K562 (cell line): Measurements from ENCODE around the gene TAF8. TPM values are rescaled to one million over a fixed set of nuclear protein-coding genes. Genes with fewer than 3 reads are reported as not detected.
A peak's percentile ranks its signal among the peaks of the same experiment; 100 is the strongest.

Source experiments
- ATAC-seq: fragments of 200-7000 bp; cut with Tn5 transposase; 3 replicates; pipeline ENCODE4 v1.9.1; 2020; ENCODE audit warnings: moderate library complexity
- BruUV-seq: library from RNA; stranded (reverse); fragments of 400-500 nt; replicated peaks from 2 replicates; lab custom pipeline; 2021; lab: Mats Ljungman, UMichigan
- CTCF ChIA-PET: fragments of 300-600 bp; formaldehyde crosslinking; extraction: SDS; loops from one replicate; lab custom pipeline; 2021; ENCODE audit warnings: low intra/inter-chr PET ratio; lab: Yijun Ruan, JAX
- POLR2A ChIA-PET: fragments of 300-600, 350-650 bp; sonication (Branson Sonifier 250); formaldehyde crosslinking; extraction: SDS; loops from one replicate; lab custom pipeline; 2021; ENCODE audit warnings: antibody characterized with exemption, inconsistent platforms; lab: Yijun Ruan, JAX
- DNase-seq, 4 experiments: peaks; one replicate each; pipeline versions ENCODE4 v3.0.0 to v3.0.0-alpha.2; 2011 to 2018; ENCODE audit warnings: low spot score in 3 of 4, mixed read lengths in 3 of 4; ENCODE audit errors: extremely low read depth in 1 of 4
- FAIRE-seq: peaks from 2 replicates; lab custom pipeline; 2011; peaks lifted over from hg19 to GRCh38; lab: Jason Lieb, UNC
- H2AFZ ChIP-seq: 2 replicates; pipeline ENCODE4 v1.6.0; 2011; ENCODE audit warnings: low read depth, low read length, control low read depth, inconsistent platforms
- H3K27ac ChIP-seq: fragments of 200-600 bp; 3 replicates; pipeline ENCODE4 v1.8.0; 2011; ENCODE audit warnings: low read depth, mild to moderate bottlenecking, control low read depth, inconsistent platforms, low read length, moderate library complexity, mixed read lengths; ENCODE audit errors: extremely low read depth
- H3K27me3 ChIP-seq, 2 experiments: fragments of 300-600 bp in 1 of 2; 2 replicates in 1 of 2; 3 replicates in 1 of 2; pipeline versions ENCODE4 v1.6.0 to v1.8.0; 2011; ENCODE audit warnings: inconsistent platforms in 2 of 2, low read length in 2 of 2, mild to moderate bottlenecking in 1 of 2, mixed read lengths in 1 of 2, moderate library complexity in 1 of 2; ENCODE audit not compliant: control insufficient read depth in 2 of 2, insufficient read depth in 2 of 2
- H3K36me3 ChIP-seq: fragments of 300-600 bp; 3 replicates; pipeline ENCODE4 v1.8.0; 2011; ENCODE audit warnings: mild to moderate bottlenecking, low read length, inconsistent platforms; ENCODE audit not compliant: control insufficient read depth, insufficient read depth
- H3K4me1 ChIP-seq, 2 experiments: fragments of 200-600 bp in 1 of 2; replicated peaks in 1 of 2; 2 replicates in 1 of 2; 3 replicates in 1 of 2; pipeline versions ENCODE4 v1.5.1 to v1.8.0; 2011; ENCODE audit warnings: inconsistent platforms in 2 of 2, low read length in 2 of 2, mild to moderate bottlenecking in 1 of 2, mixed read lengths in 1 of 2, moderate library complexity in 1 of 2; ENCODE audit not compliant: control insufficient read depth in 2 of 2, insufficient read depth in 2 of 2
- H3K4me2 ChIP-seq: 2 replicates; pipeline ENCODE4 v1.6.1; 2011; ENCODE audit warnings: low read length, control low read depth, inconsistent platforms, mixed read lengths; ENCODE audit not compliant: insufficient read depth
- H3K4me3 ChIP-seq: fragments of 200-600 bp; sonication (generic), shearing (Covaris generic); 2 replicates; pipeline ENCODE4 v1.5.1; 2016; ENCODE audit warnings: control low read depth, inconsistent platforms
- H3K79me2 ChIP-seq: fragments of 200-600 bp; 3 replicates; pipeline ENCODE4 v1.8.0; 2011; ENCODE audit warnings: low read length, inconsistent platforms; ENCODE audit not compliant: control insufficient read depth, insufficient read depth
- H3K9ac ChIP-seq, 2 experiments: 2 replicates each; pipeline versions ENCODE4 v1.6.0 to v1.6.1; 2011; ENCODE audit warnings: low read depth in 2 of 2, low read length in 2 of 2, control low read depth in 1 of 2, inconsistent platforms in 1 of 2, mild to moderate bottlenecking in 1 of 2, mixed read lengths in 1 of 2; ENCODE audit not compliant: insufficient read depth in 1 of 2
- H3K9me1 ChIP-seq: one replicate; pipeline ENCODE4 v1.6.0; 2011; ENCODE audit warnings: inconsistent platforms, mild to moderate bottlenecking, low read length, moderate library complexity; ENCODE audit not compliant: control insufficient read depth, insufficient read depth
- H3K9me3 ChIP-seq: replicated peaks from 2 replicates; pipeline ENCODE4 v1.5.1; 2011; ENCODE audit warnings: low read depth, low read length, inconsistent platforms; ENCODE audit not compliant: control insufficient read depth, insufficient read depth
- H4K20me1 ChIP-seq: replicated peaks from 2 replicates; pipeline ENCODE4 v1.6.1; 2011; ENCODE audit warnings: low read length, inconsistent platforms, mixed read lengths; ENCODE audit not compliant: control insufficient read depth, insufficient read depth
- CBFB ChIP-seq: sonication (generic); formaldehyde crosslinking; IDR thresholded peaks from 2 replicates; pipeline ENCODE4 v1.4.0; 2020; ENCODE audit warnings: mild to moderate bottlenecking, missing genetic modification reagents
- NFIX ChIP-seq: fragments of 250-450 bp; sonication (Bioruptor Pico); IDR thresholded peaks from 2 replicates; pipeline ENCODE4 v1.4.0; 2020; ENCODE audit warnings: low read depth, mild to moderate bottlenecking, moderate library complexity
- NRF1 ChIP-seq, 2 experiments: fragments of 450-650 bp; IDR thresholded peaks in 1 of 2; conservative IDR thresholded peaks in 1 of 2; 2 replicates each; pipeline ENCODE4 v1.6.1; 2014; ENCODE audit warnings: mild to moderate bottlenecking in 2 of 2
- RBM17 ChIP-seq: fragments of 200-400 bp; formaldehyde crosslinking; IDR thresholded peaks from 2 replicates; pipeline ENCODE4 v1.6.1; 2017; ENCODE audit warnings: low read depth, mild to moderate bottlenecking, low read length, borderline replicate concordance
- SPI1 ChIP-seq: IDR thresholded peaks from 2 replicates; pipeline ENCODE4 v1.6.1; 2011; ENCODE audit warnings: low read depth, low read length, control low read depth, borderline replicate concordance
- ZNF134 ChIP-seq: fragments of 250-450 bp; sonication (Bioruptor Pico); conservative IDR thresholded peaks from 2 replicates; pipeline ENCODE4 v1.4.0; 2020
- ZNF384 ChIP-seq: IDR thresholded peaks from 2 replicates; pipeline ENCODE4 v1.6.1; 2012; ENCODE audit warnings: low read depth, low read length, improper control_type of control experiment
- ZNF444 ChIP-seq: fragments of 250-450 bp; sonication (Bioruptor Pico); IDR thresholded peaks from 2 replicates; pipeline ENCODE4 v1.4.0; 2020; ENCODE audit warnings: mild to moderate bottlenecking, moderate library complexity
- ZNF57 ChIP-seq: fragments of 450-650 bp; formaldehyde crosslinking; IDR thresholded peaks from 2 replicates; pipeline ENCODE4 v1.4.0; 2020; ENCODE audit warnings: mild to moderate bottlenecking, moderate library complexity
- WGBS: fragments of 100-300 bp; shearing (Covaris generic); methylation state at CpG from one replicate; pipeline ENCODE4 v1.1.6; 2016; ENCODE audit warnings: low coverage, mixed read lengths; ENCODE audit not compliant: insufficient coverage; ENCODE audit errors: missing lambda C conversion rate; 5-methylcytosine and 5-hydroxymethylcytosine counted together
- in situ Hi-C: fragments of 300-500 bp; cut with MboI; formaldehyde crosslinking; loops from 4 replicates; pipeline ENCODE4 v1.15.0; 2018; ENCODE audit warnings: inconsistent platforms, mixed read lengths
- intact Hi-C: fragments of 100-400 bp; cut with micrococcal nuclease; formaldehyde crosslinking; loops from 2 replicates; pipeline ENCODE4 v1.14.2; 2022
- polyA plus RNA-seq, 8 experiments: library from polyadenylated mRNA; depleted of rRNA in 4 of 8; stranded (reverse) in 5 of 8; unstranded in 3 of 8; fragments of >200 nt; fragmentation: Nextera tagmentation in 2 of 8; fragmentation: Illumina TruSeq in 1 of 8; extraction: Ambion mirVana in 2 of 8; extraction: Trizol in 1 of 8; gene quantifications; 2 replicates each; pipeline versions ENCODE4 v1.2.1 to v1.2.3, GENCODE V29; 2011 to 2014; ENCODE audit warnings: inconsistent platforms in 1 of 8, missing spikeins in 1 of 8
- total RNA-seq, 7 experiments: library from RNA; depleted of rRNA in 6 of 7; stranded (reverse); fragments of >200 nt in 6 of 7; fragmentation: Illumina TruSeq in 2 of 7; extraction: Trizol in 2 of 7; gene quantifications; 2 replicates each; pipeline versions ENCODE4 v1.2.1 to v1.2.3, GENCODE V29; 2011 to 2021; ENCODE audit warnings: low replicate concordance in 1 of 7
- TF ChIP-seq, protein P1 (sequence below): fragments of 250-450 bp; sonication (Bioruptor Pico); IDR thresholded peaks from 2 replicates; pipeline ENCODE4 v1.4.0; 2020; ENCODE audit warnings: mild to moderate bottlenecking, moderate library complexity
- TF ChIP-seq, protein P2 (sequence below): fragments of 250-450 bp; sonication (Bioruptor Pico); IDR thresholded peaks from 2 replicates; pipeline ENCODE4 v1.4.0; 2020; ENCODE audit warnings: mild to moderate bottlenecking

The TAF8 gene
- total and polyA plus RNA-seq, 9 of the 15 experiments (the other 6 are each of a cell fraction or from before 2014, with no cell fraction given): 29.4 to 84.0 (median 52.6) TPM

GRCh38 chr6:42118162-42119001, 68.1 kb downstream of the TAF8 start:
- Histone ChIP-seq H3K36me3 (no peaks in the 10 kb centered on the region), H3K4me3 (no peak overlapping the region), H3K4me1 (peaks cover 0 to 11% of the 10 kb centered on the region in 2 experiments; a peak in 2 of 5 replicates), H3K79me2 (no peaks in the 10 kb centered on the region), H3K4me2 (no peak overlapping the region), H3K27ac (no peak overlapping the region), H3K9me3 (no peaks in the 10 kb centered on the region), H4K20me1 (no peaks in the 10 kb centered on the region), H2AFZ (peak overlapping the region; percentile 2; the same call in 1 of the 2 replicates), H3K9me1 (no peaks in the 10 kb centered on the region), H3K27me3 (peaks cover 2 to 14% of the 10 kb centered on the region in 2 experiments; a peak in 3 of 5 replicates), H3K9ac (peak overlapping the region in 1 of 2 experiments; percentile 80; a peak in 2 of 4 replicates)
- BruUV-seq: no TSS peak
- POLR2A ChIA-PET: interaction anchor here (0.6 to 5.4 kb wide), 3 partner anchors 10 to 14 kb away, joined by 3 to 42 read pairs (median 4); no protein-coding TSS in a partner anchor
- ATAC-seq (peak; percentile 59), FAIRE-seq (no peak), DNase-seq (no peak)
- intact Hi-C loops: no loop called here
- CTCF ChIA-PET: no interaction called here
- TF ChIP-seq RBM17 (no peak), CBFB (0 out of 2 replicates have a peak, but pooled peaks have one; percentile 16), NRF1 (conservative IDR thresholded peaks at IDR 0.05 in 1 of 2, IDR thresholded peaks at IDR 0.05 in 1 of 2) (peak; percentile 22 to 62; a peak in 3 of 4 replicates), ZNF444 (CRISPR knock-in tag) (no peak), ZNF134 (CRISPR knock-in tag) (peak; percentile 78), NFIX (CRISPR knock-in tag) (no peak), SPI1 (peak; percentile 8; the same call in 1 of the 2 replicates), ZNF57 (CRISPR knock-in tag) (0 out of 2 replicates have a peak, but pooled peaks have one; percentile 48), ZNF384 (peak; percentile 75)
- TF ChIP-seq, protein P1, sequence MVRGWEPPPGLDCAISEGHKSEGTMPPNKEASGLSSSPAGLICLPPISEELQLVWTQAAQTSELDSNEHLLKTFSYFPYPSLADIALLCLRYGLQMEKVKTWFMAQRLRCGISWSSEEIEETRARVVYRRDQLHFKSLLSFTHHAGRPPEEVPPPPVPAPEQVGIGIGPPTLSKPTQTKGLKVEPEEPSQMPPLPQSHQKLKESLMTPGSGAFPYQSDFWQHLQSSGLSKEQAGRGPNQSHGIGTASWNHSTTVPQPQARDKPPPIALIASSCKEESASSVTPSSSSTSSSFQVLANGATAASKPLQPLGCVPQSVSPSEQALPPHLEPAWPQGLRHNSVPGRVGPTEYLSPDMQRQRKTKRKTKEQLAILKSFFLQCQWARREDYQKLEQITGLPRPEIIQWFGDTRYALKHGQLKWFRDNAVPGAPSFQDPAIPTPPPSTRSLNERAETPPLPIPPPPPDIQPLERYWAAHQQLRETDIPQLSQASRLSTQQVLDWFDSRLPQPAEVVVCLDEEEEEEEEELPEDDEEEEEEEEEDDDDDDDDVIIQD (CRISPR knock-in tag): no peak
- TF ChIP-seq, protein P2, sequence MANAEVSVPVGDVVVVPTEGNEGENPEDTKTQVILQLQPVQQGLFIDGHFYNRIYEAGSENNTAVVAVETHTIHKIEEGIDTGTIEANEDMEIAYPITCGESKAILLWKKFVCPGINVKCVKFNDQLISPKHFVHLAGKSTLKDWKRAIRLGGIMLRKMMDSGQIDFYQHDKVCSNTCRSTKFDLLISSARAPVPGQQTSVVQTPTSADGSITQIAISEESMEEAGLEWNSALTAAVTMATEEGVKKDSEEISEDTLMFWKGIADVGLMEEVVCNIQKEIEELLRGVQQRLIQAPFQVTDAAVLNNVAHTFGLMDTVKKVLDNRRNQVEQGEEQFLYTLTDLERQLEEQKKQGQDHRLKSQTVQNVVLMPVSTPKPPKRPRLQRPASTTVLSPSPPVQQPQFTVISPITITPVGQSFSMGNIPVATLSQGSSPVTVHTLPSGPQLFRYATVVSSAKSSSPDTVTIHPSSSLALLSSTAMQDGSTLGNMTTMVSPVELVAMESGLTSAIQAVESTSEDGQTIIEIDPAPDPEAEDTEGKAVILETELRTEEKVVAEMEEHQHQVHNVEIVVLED (CRISPR knock-in tag): no peak
- 11% methylated on average over 10 of the region's 10 CpGs for WGBS
- in situ Hi-C loops: no loop called here
